Adrenal gland (tissue), 19 donors: Measurements from ENCODE around the gene UBQLNL. TPM values are rescaled to one million over a fixed set of nuclear protein-coding genes. Genes with fewer than 3 reads are reported as not detected.

Source experiments
- DNase-seq, 7 donors: peaks; one replicate each; pipeline ENCODE4 v3.0.0-alpha.2; 2019 to 2020
- H3K27ac ChIP-seq, 5 donors: fragments of 200-600 bp; sonication (generic) in 4 of 5; 1 replicate in 3 of 5; 2 replicates in 2 of 5; pipeline versions ENCODE4 v1.5.1 to v1.8.0; 2016 to 2020; ENCODE audit warnings: mild to moderate bottlenecking in 1 of 5
- H3K27me3 ChIP-seq: fragments of 200-600 bp; 2 replicates; pipeline ENCODE4 v1.8.0; 2021
- H3K36me3 ChIP-seq, 2 donors: fragments of 200-600 bp; replicated peaks in 1 of 2; 1 replicate in 1 of 2; 2 replicates in 1 of 2; pipeline versions ENCODE4 v1.5.1 to v1.8.0; 2018 to 2022
- H3K4me1 ChIP-seq, 2 donors: fragments of 200-600 bp; replicated peaks in 1 of 2; 1 replicate in 1 of 2; 2 replicates in 1 of 2; pipeline versions ENCODE4 v1.5.1 to v1.8.0; 2018 to 2021
- H3K4me3 ChIP-seq, 4 donors: fragments of 200-600 bp; sonication (generic) in 3 of 4; one replicate each; pipeline ENCODE4 v1.5.1; 2016 to 2018
- H3K9me3 ChIP-seq, 3 donors: fragments of 200-600 bp; sonication (generic) in 1 of 3; replicated peaks in 1 of 3; 1 replicate in 2 of 3; 2 replicates in 1 of 3; pipeline versions ENCODE4 v1.5.1 to v1.8.0; 2016 to 2021
- POLR2A ChIP-seq, 2 donors: fragments of 450-650 bp; IDR thresholded peaks; one replicate each; pipeline ENCODE4 v1.6.1; 2017; ENCODE audit warnings: antibody characterized with exemption in 2 of 2, mild to moderate bottlenecking in 2 of 2, moderate library complexity in 1 of 2
- WGBS, 4 donors: extraction: QIAGEN DNeasy Blood & Tissue Kit in 2 of 4; methylation state at CpG; one replicate each; pipeline versions ENCODE4 v1.1.5 to v1.1.7; 2013 to 2017; 5-methylcytosine and 5-hydroxymethylcytosine counted together
- intact Hi-C, 2 donors: fragments of 100-400 bp; cut with DNase I; formaldehyde crosslinking; loops; one replicate each; pipeline versions ENCODE4 v1.14.1 to v1.15.0; 2022 to 2023
- long read RNA-seq, 10 donors: library from polyadenylated mRNA in 3 of 10; unstranded in 2 of 10; stranded (forward) in 1 of 10; transcript quantifications; one replicate each; pipeline ENCODE4 v2.0.0 and lab custom pipeline, GENCODE V29; 2021 to 2026
- polyA plus RNA-seq, 3 donors: library from polyadenylated mRNA; stranded (reverse); fragments of 200-250 nt in 2 of 3; fragments of 350-450 nt in 1 of 3; fragmentation: Illumina TruSeq in 1 of 3; extraction: RNeasy Lipid Tissue Mini Kit (QIAGEN cat#74804) in 1 of 3; gene quantifications; one replicate each; pipeline ENCODE4 v1.2.3, GENCODE V29; 2013 to 2014
- total RNA-seq, 9 donors: library from RNA; depleted of rRNA in 4 of 9; stranded (reverse); fragments of >200 nt in 4 of 9; fragments of 120-200 nt in 1 of 9; fragmentation: NEBNext Ultra II Directional in 1 of 9; extraction: Animal tissue kit (Norgen Biotek cat#: 25700) in 1 of 9; gene quantifications; one replicate each; pipeline versions ENCODE4 v1.1.0 to v1.2.4, GENCODE V29; 2013 to 2023
- TF ChIP-seq, protein P1 (sequence below), 6 experiments: fragments of 450-650 bp in 4 of 6; fragments of 200-600 bp in 2 of 6; sonication (generic) in 1 of 6; IDR thresholded peaks; 1 replicate in 5 of 6; 2 replicates in 1 of 6; pipeline versions ENCODE4 v1.5.1 to v1.8.0; 2016 to 2021; ENCODE audit warnings: antibody characterized with exemption in 6 of 6, mild to moderate bottlenecking in 2 of 6, moderate library complexity in 1 of 6
- donor health status: healthy with polysubstance abuse.
- donor health status: Bipolar disorder and iron deficiency.
- donor health status: DM: yes; HTN: yes; CAD: no.
- donor health status: DM: no; HTN: no; CAD: no.
- donor health status: DM: no; HTN: no; CAD: no.
- donor health status: DM: yes; HTN: yes; CAD: no.

The UBQLNL gene
- 1 to 10 TPM in 3 of 9 donors, under 1 TPM in 5, not detected in 1; 0.29 to 1.4 (median 0.65) TPM for total RNA-seq
- polyA plus RNA-seq, result 1 to 10 TPM in 2 of 3 donors, under 1 TPM in 1; 0.26 to 1.1 (median 1.0) TPM
- long read RNA-seq, donor 1, partial matches to known transcripts, result 0 of 1 reads
- long read RNA-seq, donor 1, other reads (novel, unspliced or antisense), result 0 of 1 reads
- long read RNA-seq, donor 2, result 0 reads
- long read RNA-seq, donor 3, result 0 reads
- long read RNA-seq, donor 4, result 0 reads
- long read RNA-seq, donor 5, result 0 reads
- long read RNA-seq, donor 6, result 0 reads
- long read RNA-seq, donor 7, result 0 reads
- long read RNA-seq, donor 8, result 0 reads
- long read RNA-seq, donor 9, result 0 reads
- long read RNA-seq, donor 10, result 0 reads

DNA sequence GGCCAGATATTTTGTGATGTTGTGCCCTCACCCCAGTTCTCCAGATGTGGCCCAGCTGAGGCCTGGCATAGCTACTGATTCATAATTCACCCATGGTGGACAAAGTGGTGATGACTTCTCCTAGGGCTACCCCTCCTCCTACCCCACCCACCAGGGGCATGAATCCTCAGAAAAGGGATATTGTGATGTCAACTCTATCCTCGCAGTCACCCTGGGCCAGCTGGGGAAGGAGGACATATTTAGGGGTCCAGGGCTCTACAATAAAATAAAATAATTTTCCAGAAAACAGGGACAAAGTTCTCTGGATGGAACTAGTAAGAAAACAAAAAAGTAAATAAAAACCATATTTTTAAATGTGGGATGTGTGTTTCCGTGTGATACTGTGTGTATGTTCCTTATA, at the start of gene UBQLNL:
TSS of gene UBQLNL (minus strand) at position 101 of the 400 bp plus-strand sequence. CDS start 258 bp downstream, outside the sequence.
- WGBS, 4 donors, result 69 to 86% (median 80%) methylated on average over 2 of the region's 2 CpGs
- H3K4me3 ChIP-seq, result no peak within 1 kb of the TSS
- no peaks in the 10 kb centered on the region for H3K9me3 ChIP-seq
- H3K27me3 ChIP-seq, result no peaks in the 10 kb centered on the region
- DNase-seq, result no peak
- H3K36me3 ChIP-seq, result no peaks in the 10 kb centered on the region
- intact Hi-C loops, result no loop called here
- no peaks in the 10 kb centered on the region for H3K4me1 ChIP-seq
- no peak for TF ChIP-seq POLR2A (IDR thresholded peaks at IDR 0.05)
- TF ChIP-seq, protein P1, sequence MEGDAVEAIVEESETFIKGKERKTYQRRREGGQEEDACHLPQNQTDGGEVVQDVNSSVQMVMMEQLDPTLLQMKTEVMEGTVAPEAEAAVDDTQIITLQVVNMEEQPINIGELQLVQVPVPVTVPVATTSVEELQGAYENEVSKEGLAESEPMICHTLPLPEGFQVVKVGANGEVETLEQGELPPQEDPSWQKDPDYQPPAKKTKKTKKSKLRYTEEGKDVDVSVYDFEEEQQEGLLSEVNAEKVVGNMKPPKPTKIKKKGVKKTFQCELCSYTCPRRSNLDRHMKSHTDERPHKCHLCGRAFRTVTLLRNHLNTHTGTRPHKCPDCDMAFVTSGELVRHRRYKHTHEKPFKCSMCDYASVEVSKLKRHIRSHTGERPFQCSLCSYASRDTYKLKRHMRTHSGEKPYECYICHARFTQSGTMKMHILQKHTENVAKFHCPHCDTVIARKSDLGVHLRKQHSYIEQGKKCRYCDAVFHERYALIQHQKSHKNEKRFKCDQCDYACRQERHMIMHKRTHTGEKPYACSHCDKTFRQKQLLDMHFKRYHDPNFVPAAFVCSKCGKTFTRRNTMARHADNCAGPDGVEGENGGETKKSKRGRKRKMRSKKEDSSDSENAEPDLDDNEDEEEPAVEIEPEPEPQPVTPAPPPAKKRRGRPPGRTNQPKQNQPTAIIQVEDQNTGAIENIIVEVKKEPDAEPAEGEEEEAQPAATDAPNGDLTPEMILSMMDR (IDR thresholded peaks at IDR 0.05), result no peak
- H3K27ac ChIP-seq, result no peak within 1 kb of the TSS

DNA sequence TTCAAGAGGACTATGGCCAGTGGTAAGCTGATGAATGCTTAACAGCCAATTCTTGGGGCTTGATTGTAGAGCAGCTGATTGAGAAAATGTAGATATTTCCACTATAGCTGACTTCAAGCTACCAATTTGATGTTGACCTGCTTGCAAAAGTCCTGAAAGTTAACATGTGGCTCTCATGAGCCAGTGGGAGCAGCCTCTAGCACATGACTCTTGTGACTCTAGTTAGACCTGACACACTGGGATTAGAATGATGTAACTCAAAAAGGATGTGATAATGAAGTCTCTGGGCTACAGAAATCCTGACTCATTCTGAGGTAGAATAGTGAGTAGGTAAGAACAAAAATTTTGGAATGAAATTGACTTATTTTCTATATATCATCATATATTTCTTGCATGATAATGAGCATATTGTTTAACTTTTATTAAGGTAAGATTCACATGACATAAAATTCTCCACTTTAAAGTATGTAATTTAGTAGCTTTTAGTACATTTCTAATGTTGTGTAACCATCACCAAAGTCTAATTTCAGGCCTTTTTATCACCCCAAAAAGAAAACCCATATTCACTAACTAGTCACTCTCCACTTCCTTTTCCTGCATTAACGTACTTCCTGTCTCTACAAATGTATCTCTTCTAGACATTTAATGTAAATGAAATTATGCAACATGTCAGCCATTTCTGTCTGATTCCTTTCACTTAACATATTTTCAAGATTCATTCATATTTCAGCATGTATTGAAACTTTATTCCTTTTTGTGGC, 47.9 kb upstream of the UBQLNL start:
- intact Hi-C loops, result no loop called here
- no peak for TF ChIP-seq POLR2A (IDR thresholded peaks at IDR 0.05)
- TF ChIP-seq, protein P1 (IDR thresholded peaks at IDR 0.05), result no peak
- H3K27me3 ChIP-seq, result no peaks in the 10 kb centered on the region
- H3K27ac ChIP-seq, result no peak overlapping the region
- H3K4me1 ChIP-seq, result no peaks in the 10 kb centered on the region
- no peaks in the 10 kb centered on the region for H3K9me3 ChIP-seq
- no peak overlapping the region for H3K4me3 ChIP-seq
- no peak for DNase-seq
- H3K36me3 ChIP-seq, result no peaks in the 10 kb centered on the region
- WGBS, 4 donors, result 55 to 76% (median 62%) methylated on average over 1 of the region's 1 CpG

GRCh38 chr11:5557751-5558150, 41.3 kb upstream of the UBQLNL start:
- Histone ChIP-seq H3K4me1 (no peaks in the 10 kb centered on the region), H3K27me3 (no peaks in the 10 kb centered on the region), H3K36me3 (no peaks in the 10 kb centered on the region), H3K9me3 (no peaks in the 10 kb centered on the region), H3K27ac (no peak overlapping the region), H3K4me3 (no peak overlapping the region)
- 51 to 71% (median 52%) methylated on average over 3 of the region's 3 CpGs for WGBS, 4 donors
- no peak for TF ChIP-seq POLR2A (IDR thresholded peaks at IDR 0.05)
- TF ChIP-seq, protein P1 (IDR thresholded peaks at IDR 0.05), result no peak
- no peak for DNase-seq
- intact Hi-C loops, result no loop called here

- Histone ChIP-seq H3K36me3 (no peaks in the 10 kb centered on the region), H3K4me1 (no peaks in the 10 kb centered on the region), H3K9me3 (no peaks in the 10 kb centered on the region), H3K4me3 (no peak overlapping the region), H3K27me3 (no peaks in the 10 kb centered on the region), H3K27ac (no peak overlapping the region)
- DNase-seq, result no peak
- 50 to 65% (median 60%) methylated on average over 3 of the region's 3 CpGs for WGBS, 4 donors
- intact Hi-C loops, result no loop called here
- TF ChIP-seq, protein P1 (IDR thresholded peaks at IDR 0.05), result no peak
- no peak for TF ChIP-seq POLR2A (IDR thresholded peaks at IDR 0.05)
These were observed 40.2 kb upstream of the UBQLNL start for GRCh38 chr11:5556596-5557188.
